Dedifferentiated amniotic fluid mesenchymal stem cell (primary cell): ENCODE data around the gene SLC25A43.

Experiments used
- DNase-seq: peaks from one replicate; pipeline ENCODE4 v3.0.0-alpha.2; 2016; ENCODE audit errors: extremely low spot score

SLC25A43 gene

DNA sequence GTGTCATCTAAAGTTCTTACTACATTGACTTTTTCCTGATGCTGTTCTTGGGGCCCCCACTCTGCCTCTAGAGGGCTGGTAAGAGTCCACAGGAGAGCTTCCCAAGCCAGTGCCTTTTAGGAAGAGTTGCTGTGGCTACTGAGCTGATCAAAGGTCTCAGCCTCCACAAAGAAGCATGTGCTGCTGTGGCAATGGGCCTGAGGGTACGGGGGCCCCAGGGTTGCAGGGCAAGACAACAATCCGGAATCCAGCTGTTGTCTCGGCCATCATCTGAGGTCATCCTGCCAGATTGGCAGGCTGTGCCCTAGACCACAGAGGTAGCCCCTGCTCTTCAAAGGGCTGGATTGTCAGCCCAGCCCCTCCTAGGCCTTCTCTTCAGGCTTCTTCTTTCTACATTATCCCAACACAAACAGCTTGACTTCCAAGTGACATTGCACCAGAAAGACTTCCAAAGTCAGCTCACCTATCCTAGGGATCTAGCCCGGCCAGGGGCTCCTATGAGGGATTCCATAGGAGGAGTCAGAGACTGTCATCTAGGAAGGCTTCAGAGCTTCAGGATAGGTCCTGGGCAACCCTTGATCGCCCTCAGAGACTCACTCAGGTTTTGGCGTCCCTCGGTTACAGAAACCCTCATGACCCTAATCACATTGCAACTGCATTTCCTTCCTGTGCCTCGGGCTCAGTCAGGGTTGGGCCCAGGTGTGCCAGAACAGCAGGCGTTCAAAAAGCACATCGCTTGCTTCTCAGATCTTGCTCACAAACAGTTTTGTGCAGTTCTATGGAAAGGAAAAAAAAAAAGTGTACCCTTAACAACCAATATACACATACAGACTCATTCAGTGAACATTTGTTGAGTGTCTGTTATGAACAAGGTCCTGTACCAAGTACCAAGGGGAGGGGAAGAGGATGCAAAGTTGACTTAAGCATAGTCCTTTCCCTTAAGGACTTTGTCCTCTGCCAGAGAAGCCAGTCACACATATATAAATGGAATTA lies 96.9 kb downstream of the SLC25A43 start:
- DNase-seq: no peak

DNA sequence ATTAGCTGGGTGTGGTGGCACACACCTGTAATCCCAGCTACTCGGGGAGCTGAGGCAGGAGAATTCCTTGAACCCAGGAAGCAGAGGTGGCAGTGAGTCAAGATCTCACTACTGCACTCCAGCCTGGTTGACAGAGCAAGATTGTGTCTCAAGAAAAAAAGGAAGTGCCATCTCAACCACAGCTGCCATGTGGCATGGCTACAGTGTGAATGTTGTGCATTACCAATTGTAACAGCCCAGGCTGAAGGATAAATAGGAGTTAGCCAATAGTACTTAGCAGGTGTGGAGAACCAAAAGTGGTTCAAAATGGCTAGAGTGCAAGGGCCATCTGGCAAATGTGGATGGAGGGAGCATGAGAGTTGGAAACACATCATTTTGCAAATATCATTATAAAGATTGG lies 98.0 kb downstream of the SLC25A43 start:
- DNase-seq: no peak

DNA sequence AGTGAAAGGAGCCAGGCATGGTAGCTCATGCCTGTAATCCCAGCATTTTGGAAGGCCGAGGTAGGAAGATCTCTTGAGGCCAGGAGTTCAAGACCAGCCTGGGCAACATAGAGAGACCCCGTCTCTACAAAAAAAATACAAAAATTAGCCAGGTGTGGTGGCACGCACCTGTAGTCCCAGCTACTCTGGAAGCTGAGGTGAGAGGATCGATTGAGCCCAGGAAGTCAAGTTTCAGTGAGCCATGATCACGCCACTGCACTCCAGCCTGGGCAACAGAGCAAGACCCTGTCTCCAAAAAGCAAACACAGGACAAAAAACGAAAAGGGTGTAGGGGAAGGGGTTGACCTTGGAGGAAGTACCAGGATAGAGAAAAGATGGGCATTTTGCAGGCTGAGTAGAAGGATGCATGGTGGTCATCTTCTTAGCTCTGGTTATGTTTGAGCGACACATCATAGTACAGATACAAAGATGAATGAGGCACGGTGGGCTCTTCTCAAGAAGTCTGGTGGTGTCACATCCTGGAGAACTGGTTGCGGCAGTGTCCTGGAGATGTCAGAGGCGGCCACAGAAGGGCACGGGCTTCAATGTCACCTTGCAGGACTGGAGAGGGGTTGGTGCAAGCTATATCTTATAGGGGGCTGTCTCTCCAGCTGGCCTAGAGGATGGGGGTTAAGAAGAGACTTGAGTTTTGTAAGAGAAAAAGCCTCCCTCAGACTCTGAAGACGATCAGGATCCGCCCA lies 101.1 kb downstream of the SLC25A43 start:
- no peak for DNase-seq

DNA sequence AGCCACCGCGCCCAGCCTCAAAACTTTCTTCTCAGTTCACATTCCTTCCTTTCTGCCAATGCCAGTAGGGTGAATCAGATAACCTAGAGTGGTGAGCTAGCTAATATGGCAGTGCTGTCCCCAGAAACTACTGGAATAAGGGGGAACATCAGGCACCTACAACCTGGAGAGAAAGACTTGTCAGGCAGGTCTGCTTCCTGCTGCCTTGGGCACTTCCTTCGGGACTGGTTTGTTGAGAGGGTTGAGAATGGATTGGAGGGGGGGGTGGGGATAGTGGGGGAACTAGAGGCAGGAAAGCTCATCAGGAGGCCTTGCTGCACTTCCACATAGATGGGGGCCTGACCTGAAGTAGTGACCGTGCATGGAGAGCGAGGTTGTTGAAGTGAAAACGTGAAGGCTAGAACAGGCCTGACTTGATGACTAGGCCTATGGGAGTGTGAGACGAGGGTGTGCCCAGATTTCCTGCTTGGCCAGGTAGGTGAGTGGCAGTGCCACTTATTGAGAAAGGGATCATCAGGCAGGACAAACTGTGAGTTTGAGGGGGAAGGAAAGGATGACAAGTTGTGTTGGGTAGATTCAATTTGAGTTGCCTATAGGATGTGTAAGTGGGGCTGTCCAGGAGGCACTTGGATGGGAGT lies 102.5 kb downstream of the SLC25A43 start:
- DNase-seq: no peak

DNA sequence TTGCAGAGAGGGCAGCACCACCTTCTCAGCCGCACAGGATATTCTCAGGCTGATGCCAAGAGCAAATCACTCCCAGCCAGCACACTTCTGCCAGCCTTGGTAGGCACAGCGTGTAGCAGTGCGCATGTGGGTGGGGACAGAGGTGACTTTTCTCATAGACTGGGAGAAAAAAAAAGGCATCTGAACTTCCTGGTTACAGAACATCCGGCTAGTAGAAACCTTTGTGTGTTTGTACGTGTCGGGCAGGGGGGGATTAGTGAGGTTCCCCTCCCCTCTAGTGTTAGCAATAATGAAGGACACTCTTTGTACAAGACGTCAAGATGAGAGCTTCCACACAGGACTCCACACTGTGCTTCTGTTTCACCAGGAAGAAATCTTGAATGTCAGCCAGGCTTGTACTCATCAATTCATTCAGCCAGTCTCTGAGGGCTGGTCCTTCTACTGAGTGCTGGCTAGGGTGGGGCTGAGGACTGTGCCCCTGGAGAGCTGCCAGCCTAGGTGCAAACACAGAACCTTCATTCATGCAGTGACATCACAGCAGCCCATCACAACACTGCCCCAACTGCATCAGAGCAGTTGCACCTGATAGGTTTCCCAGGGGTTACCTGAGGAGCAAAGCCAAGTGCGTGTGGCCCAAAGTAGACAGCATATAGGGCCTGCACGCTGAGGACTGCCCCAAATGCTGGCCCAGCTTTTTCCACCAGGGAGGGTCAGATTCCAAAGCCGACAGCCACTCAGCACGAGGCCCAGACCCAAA lies 103.8 kb downstream of the SLC25A43 start:
- no peak for DNase-seq

DNA sequence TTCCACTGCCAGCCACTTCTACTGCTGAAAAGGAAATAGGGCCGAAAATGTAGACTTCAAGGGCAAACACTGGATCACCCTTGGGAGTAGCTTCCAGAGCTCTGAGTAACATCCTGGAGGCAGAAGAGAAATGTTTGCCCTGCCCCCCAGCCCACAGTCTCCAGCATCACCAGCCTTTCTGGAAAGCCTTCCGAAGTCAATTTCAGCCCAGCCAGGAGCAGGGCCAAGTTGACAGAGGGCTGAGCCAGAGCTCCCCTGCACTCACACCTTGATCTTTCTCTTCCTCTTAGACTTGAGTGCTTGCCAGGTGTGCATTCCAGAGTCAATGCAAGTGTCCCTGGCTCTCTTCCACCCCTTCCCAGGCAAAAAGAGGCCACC lies 104.3 kb downstream of the SLC25A43 start:
- peak; percentile 82 for DNase-seq
